Measurements from ENCODE around the gene ATXN1.

GRCh38 chr6:16282370-16282769 lies 478.9 kb downstream of the ATXN1 start:
- TF ChIP-seq CTCF (IDR thresholded peaks at IDR 0.05; ENCODE audit: insufficient read depth, low read length, poor library complexity, severe bottlenecking) (no peak), EZH2phosphoT487 (conservative IDR thresholded peaks at IDR 0.05; ENCODE audit: low read length) (no peak)
